ENCODE measurements around the gene PAM.

Gene PAM

DNA sequence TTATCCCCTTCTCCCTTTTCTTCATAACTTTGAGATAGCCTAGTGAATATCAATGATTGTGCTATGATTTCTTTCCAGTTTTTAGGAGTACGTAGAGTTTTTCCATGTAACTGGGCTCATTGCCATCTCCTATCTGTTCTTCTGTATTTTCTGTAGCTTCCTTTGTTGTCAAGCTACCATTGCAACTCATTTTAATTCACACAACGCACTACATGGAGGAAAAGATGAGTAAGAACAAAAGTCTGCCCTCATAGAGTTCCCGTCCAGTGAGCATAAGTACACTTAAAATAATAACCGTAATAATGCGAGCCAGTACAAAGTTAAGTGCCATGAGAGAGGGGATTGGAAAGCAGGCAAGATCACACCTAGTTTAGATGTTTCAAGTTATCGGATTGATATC, 177.7 kb downstream of the PAM start:
- TF ChIP-seq, protein P1, sequence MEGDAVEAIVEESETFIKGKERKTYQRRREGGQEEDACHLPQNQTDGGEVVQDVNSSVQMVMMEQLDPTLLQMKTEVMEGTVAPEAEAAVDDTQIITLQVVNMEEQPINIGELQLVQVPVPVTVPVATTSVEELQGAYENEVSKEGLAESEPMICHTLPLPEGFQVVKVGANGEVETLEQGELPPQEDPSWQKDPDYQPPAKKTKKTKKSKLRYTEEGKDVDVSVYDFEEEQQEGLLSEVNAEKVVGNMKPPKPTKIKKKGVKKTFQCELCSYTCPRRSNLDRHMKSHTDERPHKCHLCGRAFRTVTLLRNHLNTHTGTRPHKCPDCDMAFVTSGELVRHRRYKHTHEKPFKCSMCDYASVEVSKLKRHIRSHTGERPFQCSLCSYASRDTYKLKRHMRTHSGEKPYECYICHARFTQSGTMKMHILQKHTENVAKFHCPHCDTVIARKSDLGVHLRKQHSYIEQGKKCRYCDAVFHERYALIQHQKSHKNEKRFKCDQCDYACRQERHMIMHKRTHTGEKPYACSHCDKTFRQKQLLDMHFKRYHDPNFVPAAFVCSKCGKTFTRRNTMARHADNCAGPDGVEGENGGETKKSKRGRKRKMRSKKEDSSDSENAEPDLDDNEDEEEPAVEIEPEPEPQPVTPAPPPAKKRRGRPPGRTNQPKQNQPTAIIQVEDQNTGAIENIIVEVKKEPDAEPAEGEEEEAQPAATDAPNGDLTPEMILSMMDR (IDR thresholded peaks at IDR 0.05; ENCODE audit: low read depth, low read length, missing control alignments), result no peak
- no peak for DNase-seq (ENCODE audit: low read depth)
- no peak overlapping the region for H3K4me3 ChIP-seq (ENCODE audit: low read depth, low read length)
- in situ Hi-C loops (cut with HindIII; ENCODE audit: low sequenced_read_pairs), result no loop called here

DNA sequence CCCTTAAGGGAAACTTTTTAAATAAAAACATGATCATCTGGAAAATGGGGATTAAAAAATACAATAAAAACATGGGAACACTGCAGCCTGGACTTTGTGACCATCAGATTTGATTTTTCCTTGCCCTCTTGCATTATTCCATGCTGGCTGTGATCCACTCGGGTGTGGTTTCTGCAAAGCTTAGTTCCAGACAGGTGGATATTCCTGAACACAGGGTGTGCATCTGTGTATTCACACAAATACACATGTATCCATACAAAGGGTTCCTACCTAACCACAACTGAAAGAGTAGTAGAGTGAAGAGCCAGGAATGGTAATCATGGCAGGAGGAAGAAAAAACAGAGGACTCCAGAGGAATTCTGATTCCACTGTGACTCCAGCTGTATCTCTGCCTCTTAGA, 178.2 kb downstream of the PAM start:
- in situ Hi-C loops (cut with HindIII; ENCODE audit: low sequenced_read_pairs), result no loop called here
- TF ChIP-seq, protein P1 (IDR thresholded peaks at IDR 0.05; ENCODE audit: low read depth, low read length, missing control alignments), result no peak
- H3K4me3 ChIP-seq (ENCODE audit: low read depth, low read length), result no peak overlapping the region
- no peak for DNase-seq (ENCODE audit: low read depth)

DNA sequence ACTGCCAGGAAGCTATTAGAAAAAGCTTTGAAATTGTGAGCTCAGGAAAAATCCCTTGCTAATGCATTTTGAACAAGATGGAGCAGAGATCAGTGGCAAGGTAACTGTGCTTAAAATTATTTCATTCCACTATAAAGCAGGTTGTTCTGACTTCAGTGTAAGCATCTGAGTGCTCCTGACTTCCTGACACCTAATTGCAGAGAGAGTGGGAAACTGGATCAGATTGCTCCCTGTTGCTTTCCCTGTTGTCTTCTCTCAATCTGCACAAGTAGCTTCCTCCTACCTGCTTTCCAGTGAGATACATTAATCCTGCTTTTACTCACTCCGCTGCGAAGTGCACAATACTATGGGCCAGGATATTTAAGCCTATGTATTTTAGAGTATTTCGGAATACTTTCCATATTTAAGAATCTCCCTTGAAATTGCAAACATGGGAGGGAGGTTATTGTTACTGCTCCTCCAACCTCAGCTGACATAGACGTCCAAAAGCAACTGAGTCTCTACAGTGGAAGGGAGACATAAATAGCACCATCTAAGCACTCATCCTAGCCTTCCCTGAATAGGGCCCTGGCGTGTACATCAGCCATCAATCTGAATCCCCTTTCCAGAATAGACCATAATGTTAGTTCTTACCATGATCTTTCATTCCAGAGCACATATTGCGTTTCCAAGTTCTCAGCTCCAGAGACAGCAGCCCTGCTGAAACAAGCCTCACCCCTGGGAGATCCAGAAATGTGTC, 178.8 kb downstream of the PAM start:
- H3K4me3 ChIP-seq (ENCODE audit: low read depth, low read length), result no peak overlapping the region
- in situ Hi-C loops (cut with HindIII; ENCODE audit: low sequenced_read_pairs), result no loop called here
- no peak for DNase-seq (ENCODE audit: low read depth)
- TF ChIP-seq, protein P1 (IDR thresholded peaks at IDR 0.05; ENCODE audit: low read depth, low read length, missing control alignments), result no peak

DNA sequence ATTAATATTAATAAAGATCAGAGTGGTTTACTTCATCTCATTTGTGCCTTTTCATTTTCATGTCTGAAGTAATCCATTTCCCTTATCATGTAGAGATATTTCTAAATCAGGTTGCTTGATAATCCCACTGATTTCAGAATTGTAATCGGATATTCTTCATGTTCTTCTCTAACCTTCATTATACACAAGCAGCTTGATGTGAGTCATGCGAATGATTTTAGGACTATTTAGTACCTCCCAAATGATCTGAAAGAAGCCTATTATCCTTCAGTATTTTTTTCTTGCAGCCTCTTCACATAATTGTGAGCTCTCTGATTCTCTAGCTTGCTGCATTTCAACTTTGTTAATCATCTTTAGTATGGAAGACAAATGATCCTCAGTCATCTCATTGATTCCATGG, 182.8 kb downstream of the PAM start:
- DNase-seq (ENCODE audit: low read depth), result no peak

DNA sequence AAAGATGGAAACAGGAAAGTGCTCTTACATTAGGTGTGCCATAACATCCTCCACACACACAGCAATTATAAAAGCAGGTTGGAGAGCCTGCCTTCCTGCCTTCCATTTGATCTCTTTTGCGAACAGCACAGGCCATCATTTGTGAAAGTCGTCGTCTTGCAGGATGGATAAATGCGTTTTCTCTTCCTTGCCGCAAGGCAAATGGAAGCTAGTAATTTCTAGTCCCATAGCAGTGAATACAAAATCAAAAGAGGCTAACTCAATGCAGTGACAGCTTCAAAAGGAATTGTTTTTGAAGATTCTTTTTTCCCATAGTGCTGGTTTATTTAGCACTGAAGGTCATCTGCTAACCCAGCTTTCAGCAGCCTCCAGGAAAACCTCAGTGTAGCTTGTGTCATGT, 186.0 kb downstream of the PAM start:
- in situ Hi-C loops (cut with HindIII; ENCODE audit: low sequenced_read_pairs), result no loop called here
- TF ChIP-seq, protein P1 (IDR thresholded peaks at IDR 0.05; ENCODE audit: low read depth, low read length, missing control alignments), result no peak
- no peak for DNase-seq (ENCODE audit: low read depth)
- no peak overlapping the region for H3K4me3 ChIP-seq (ENCODE audit: low read depth, low read length)

More for the DNA sequence above, 182.8 kb downstream of the PAM start:
- TF ChIP-seq, protein P1 (IDR thresholded peaks at IDR 0.05; ENCODE audit: low read depth, low read length, missing control alignments), result no peak
- in situ Hi-C loops (cut with HindIII; ENCODE audit: low sequenced_read_pairs), result no loop called here
- H3K4me3 ChIP-seq (ENCODE audit: low read depth, low read length), result no peak overlapping the region

DNA sequence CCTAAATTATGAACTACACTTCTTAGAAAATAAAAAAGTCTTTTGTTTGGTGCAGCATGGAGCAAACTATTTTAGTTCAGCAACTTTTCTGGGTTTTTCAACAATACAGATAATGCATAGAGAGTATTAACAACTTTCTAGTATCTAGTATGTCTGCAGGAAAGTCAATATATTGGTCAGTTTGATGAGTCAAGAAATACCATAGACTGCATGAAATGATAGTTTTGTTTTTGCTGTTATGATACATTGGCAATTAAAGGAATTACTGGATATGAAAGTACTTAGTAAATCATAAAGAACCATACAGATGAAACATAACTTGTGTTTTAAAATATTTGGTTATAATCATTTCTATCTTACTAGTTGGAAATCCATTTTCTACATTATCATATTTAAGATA, 191.3 kb downstream of the PAM start:
- DNase-seq (ENCODE audit: low read depth), result no peak
- in situ Hi-C loops (cut with HindIII; ENCODE audit: low sequenced_read_pairs), result no loop called here
- H3K4me3 ChIP-seq (ENCODE audit: low read depth, low read length), result no peak overlapping the region
- TF ChIP-seq, protein P1 (IDR thresholded peaks at IDR 0.05; ENCODE audit: low read depth, low read length, missing control alignments), result no peak

Data from astrocyte of the cerebellum (primary cell).